Left ventricle myocardium inferior (tissue), 1 donor: ENCODE measurements around the gene RAB40A. TPM values are rescaled to one million over a fixed set of nuclear protein-coding genes. Genes with fewer than 3 reads are reported as not detected.
"Not testable (repeated sequence)": the region's sequence is repeated elsewhere in the genome, so short reads cannot be mapped to it uniquely, and the experiment has no call there.

Experiments used
- DNase-seq: peaks from one replicate; pipeline ENCODE4 v3.0.0-alpha.2; 2020
- H3K27ac ChIP-seq: fragments of 200-600 bp; replicated peaks from 2 replicates; pipeline ENCODE4 v1.8.0; 2021
- H3K27me3 ChIP-seq: fragments of 200-600 bp; 2 replicates; pipeline ENCODE4 v1.8.0; 2021; ENCODE audit warnings: low read depth
- H3K36me3 ChIP-seq: fragments of 200-600 bp; 2 replicates; pipeline ENCODE4 v1.8.0; 2021
- H3K4me1 ChIP-seq: fragments of 200-600 bp; 2 replicates; pipeline ENCODE4 v1.8.0; 2021
- H3K4me3 ChIP-seq: fragments of 200-600 bp; 2 replicates; pipeline ENCODE4 v1.8.0; 2021; ENCODE audit warnings: mild to moderate bottlenecking, moderate library complexity
- H3K9me3 ChIP-seq: fragments of 200-600 bp; replicated peaks from 2 replicates; pipeline ENCODE4 v1.8.0; 2021
- CTCF ChIP-seq: fragments of 200-600 bp; IDR thresholded peaks from 2 replicates; pipeline ENCODE4 v1.8.0; 2021; ENCODE audit warnings: antibody characterized with exemption, mild to moderate bottlenecking, borderline replicate concordance
- intact Hi-C: fragments of 100-400 bp; cut with micrococcal nuclease; formaldehyde crosslinking; loops from one replicate; pipeline ENCODE4 v1.11.0; 2022
- total RNA-seq: library from RNA; stranded (reverse); fragmentation: NEBNext Ultra II Directional; extraction: Animal tissue kit (Norgen Biotek cat#: 25700); gene quantifications from one replicate; pipeline ENCODE4 v1.2.1, GENCODE V29; 2021
- donor health status: DM: no; HTN: yes; CAD: no; lungs with severe emphysema.

Gene RAB40A
- total RNA-seq, 1 donor from 2014 or later = not detected

GRCh38 chrX:103467156-103467555 lies 52.1 kb downstream of the RAB40A start:
- Histone ChIP-seq H3K4me3 (no peak overlapping the region), H3K27ac (no peak overlapping the region), H3K4me1 (no peaks in the 10 kb centered on the region), H3K36me3 (no peaks in the 10 kb centered on the region), H3K27me3 (no peaks in the 10 kb centered on the region), H3K9me3 (no peaks in the 10 kb centered on the region)
- no peak for TF ChIP-seq CTCF
- intact Hi-C loops = no loop called here
- DNase-seq = no peak

GRCh38 chrX:103464774-103465117 lies 54.5 kb downstream of the RAB40A start:
- DNase-seq = peak; percentile 52
- H3K4me3 ChIP-seq = peak overlapping the region; percentile 55

GRCh38 chrX:103464072-103464773 lies 55.1 kb downstream of the RAB40A start:
- DNase-seq = no peak
- Histone ChIP-seq H3K36me3 (no peaks in the 10 kb centered on the region), H3K4me3 (peak overlapping the region; percentile 55), H3K27me3 (no peaks in the 10 kb centered on the region), H3K27ac (no peak overlapping the region), H3K9me3 (no peaks in the 10 kb centered on the region), H3K4me1 (no peaks in the 10 kb centered on the region)
- peak; percentile 27 for TF ChIP-seq CTCF
- intact Hi-C loops = loop anchor here (5.0 kb wide), 1 partner anchor 122 kb away; no protein-coding TSS in a partner anchor

More at GRCh38 chrX:103464774-103465117, 54.5 kb downstream of the RAB40A start:
- H3K4me1 ChIP-seq = no peaks in the 10 kb centered on the region
- peak; percentile 79 for TF ChIP-seq CTCF
- no peaks in the 10 kb centered on the region for H3K9me3 ChIP-seq
- H3K27ac ChIP-seq = no peak overlapping the region
- no peaks in the 10 kb centered on the region for H3K36me3 ChIP-seq
- H3K27me3 ChIP-seq = no peaks in the 10 kb centered on the region
- intact Hi-C loops = loop anchor here (5.0 kb wide), 1 partner anchor 122 kb away; no protein-coding TSS in a partner anchor

GRCh38 chrX:103461156-103461555 lies 58.1 kb downstream of the RAB40A start:
- DNase-seq = no peak
- no peaks in the 10 kb centered on the region for H3K27me3 ChIP-seq
- no peak overlapping the region for H3K27ac ChIP-seq
- H3K9me3 ChIP-seq = no peaks in the 10 kb centered on the region
- intact Hi-C loops = loop anchor here (5.0 kb wide), 1 partner anchor 119 kb away; no protein-coding TSS in a partner anchor
- no peak for TF ChIP-seq CTCF
- no peaks in the 10 kb centered on the region for H3K36me3 ChIP-seq
- H3K4me1 ChIP-seq = no peaks in the 10 kb centered on the region
- H3K4me3 ChIP-seq = no peak overlapping the region

GRCh38 chrX:103460001-103460755 lies 59.1 kb downstream of the RAB40A start:
- not testable (repeated sequence) for DNase-seq, H3K9me3 ChIP-seq, H3K4me3 ChIP-seq, H3K36me3 ChIP-seq, H3K27ac ChIP-seq, H3K27me3 ChIP-seq, H3K4me1 ChIP-seq
- intact Hi-C loops = loop anchor here (5.0 kb wide), 1 partner anchor 118 kb away; no protein-coding TSS in a partner anchor

- H3K27ac ChIP-seq = no peak overlapping the region
- H3K9me3 ChIP-seq = no peaks in the 10 kb centered on the region
- no peak for DNase-seq
- no peaks in the 10 kb centered on the region for H3K4me1 ChIP-seq
- H3K36me3 ChIP-seq = no peaks in the 10 kb centered on the region
- H3K4me3 ChIP-seq = no peak overlapping the region
- no peak for TF ChIP-seq CTCF
- no peaks in the 10 kb centered on the region for H3K27me3 ChIP-seq
- intact Hi-C loops = no loop called here
These were observed 65.6 kb downstream of the RAB40A start for GRCh38 chrX:103453655-103454054.
